Left ventricle myocardium superior (tissue), 1 donor: ENCODE results near the gene CHST10. TPM values are rescaled to one million over a fixed set of nuclear protein-coding genes. Genes with fewer than 3 reads are reported as not detected.

Experiments used
- ATAC-seq: fragments of 200-7000 bp; cut with Tn5 transposase; one replicate; pipeline ENCODE4 v1.9.1; 2020; ENCODE audit warnings: mild to moderate bottlenecking, moderate library complexity
- DNase-seq: peaks from one replicate; pipeline ENCODE4 v3.0.0-alpha.2; 2020
- intact Hi-C: fragments of 100-400 bp; cut with micrococcal nuclease; formaldehyde crosslinking; loops from one replicate; pipeline ENCODE4 v1.11.0; 2022
- total RNA-seq: library from RNA; stranded (reverse); fragmentation: NEBNext Ultra II Directional; extraction: Animal tissue kit (Norgen Biotek cat#: 25700); gene quantifications from one replicate; pipeline ENCODE4 v1.2.1, GENCODE V29; 2021
- donor health status: DM: no; HTN: yes; CAD: no; lungs with severe emphysema.

CHST10 gene
- total RNA-seq, 1 donor from 2014 or later, result 10.7 TPM

- DNase-seq (no peak), ATAC-seq (no peak)
- intact Hi-C loops, result no loop called here
Observed at GRCh38 chr2:100418406-100418962, 1.0 kb upstream of the CHST10 start.

- no peak for DNase-seq
- no peak for ATAC-seq
- intact Hi-C loops, result no loop called here
Observed at GRCh38 chr2:100417711-100418124, 250 bp upstream of the CHST10 start.

- ATAC-seq (peak; percentile 42), DNase-seq (no peak)
- intact Hi-C loops, result no loop called here
Observed at GRCh38 chr2:100416397-100416934, 1.0 kb downstream of the CHST10 start.

GRCh38 chr2:100413571-100413970, 3.9 kb downstream of the CHST10 start:
- intact Hi-C loops, result no loop called here
- ATAC-seq, result no peak
- no peak for DNase-seq

GRCh38 chr2:100412881-100413321, 4.6 kb downstream of the CHST10 start:
- DNase-seq (no peak), ATAC-seq (no peak)
- intact Hi-C loops, result no loop called here

GRCh38 chr2:100412466-100412865, 5.0 kb downstream of the CHST10 start:
- ATAC-seq, result no peak
- intact Hi-C loops, result no loop called here

GRCh38 chr2:100411841-100412292, 5.6 kb downstream of the CHST10 start:
- intact Hi-C loops, result no loop called here
- ATAC-seq, result no peak

More at GRCh38 chr2:100412466-100412865, 5.0 kb downstream of the CHST10 start:
- DNase-seq, result no peak

GRCh38 chr2:100409975-100410647, 7.4 kb downstream of the CHST10 start:
- intact Hi-C loops, result no loop called here
- no peak for ATAC-seq
- no peak for DNase-seq

More at GRCh38 chr2:100411841-100412292, 5.6 kb downstream of the CHST10 start:
- DNase-seq, result no peak

GRCh38 chr2:100409461-100409860, 8.0 kb downstream of the CHST10 start:
- DNase-seq, result no peak
- intact Hi-C loops, result no loop called here
- no peak for ATAC-seq

- ATAC-seq, result no peak
- intact Hi-C loops, result no loop called here
Observed at GRCh38 chr2:100408941-100409340, 8.5 kb downstream of the CHST10 start.

GRCh38 chr2:100408104-100408503, 9.4 kb downstream of the CHST10 start:
- intact Hi-C loops, result no loop called here
- DNase-seq (no peak), ATAC-seq (peak; percentile 81)

More at GRCh38 chr2:100408941-100409340, 8.5 kb downstream of the CHST10 start:
- DNase-seq, result no peak

- intact Hi-C loops, result no loop called here
- DNase-seq, result no peak
- peak; percentile 4 for ATAC-seq
Observed at GRCh38 chr2:100407563-100407962, 9.9 kb downstream of the CHST10 start.

GRCh38 chr2:100407073-100407472, 10.4 kb downstream of the CHST10 start:
- intact Hi-C loops, result no loop called here
- no peak for DNase-seq
- ATAC-seq, result peak; percentile 76

- intact Hi-C loops, result no loop called here
- ATAC-seq (no peak), DNase-seq (no peak)
Observed at GRCh38 chr2:100406120-100406508, 11.4 kb downstream of the CHST10 start.

GRCh38 chr2:100405403-100406119, 11.9 kb downstream of the CHST10 start:
- ATAC-seq (no peak), DNase-seq (no peak)
- intact Hi-C loops, result no loop called here

- intact Hi-C loops, result no loop called here
- DNase-seq, result no peak
- ATAC-seq, result no peak
Observed at GRCh38 chr2:100404411-100404810, 13.1 kb downstream of the CHST10 start.

GRCh38 chr2:100403722-100404121, 13.7 kb downstream of the CHST10 start:
- no peak for DNase-seq

GRCh38 chr2:100401268-100401667, 16.2 kb downstream of the CHST10 start:
- intact Hi-C loops, result no loop called here
- ATAC-seq, result no peak
- no peak for DNase-seq

More at GRCh38 chr2:100403722-100404121, 13.7 kb downstream of the CHST10 start:
- no peak for ATAC-seq
- intact Hi-C loops, result no loop called here

- DNase-seq (no peak), ATAC-seq (no peak)
- intact Hi-C loops, result no loop called here
Observed at GRCh38 chr2:100399714-100400113, 17.8 kb downstream of the CHST10 start.

- DNase-seq, result no peak
- ATAC-seq, result no peak
- intact Hi-C loops, result no loop called here
Observed at GRCh38 chr2:100397976-100398375, 19.5 kb downstream of the CHST10 start.
